ENCODE measurements around the gene GFRA1.

GRCh38 chr10:116286626-116287200 is 13.7 kb upstream of the GFRA1 start:
- TF ChIP-seq CTCF (IDR thresholded peaks at IDR 0.05 in 8 of 11, conservative IDR thresholded peaks at IDR 0.05 in 3 of 11) (no peak), POLR2AphosphoS5 (IDR thresholded peaks at IDR 0.05) (no peak), POLR2A (IDR thresholded peaks at IDR 0.05) (no peak)

All from spleen (tissue), 7 donors.